Endodermal cell (in vitro differentiated cells): ENCODE data around the gene SPAG9. TPM values are rescaled to one million over a fixed set of nuclear protein-coding genes. Genes with fewer than 3 reads are reported as not detected.

ENCODE experiments used
- DNase-seq: peaks from one replicate; pipeline ENCODE4 v3.0.0-alpha.2; 2017
- H3K27ac ChIP-seq: 2 replicates; pipeline ENCODE4 v1.5.1; 2013; ENCODE audit warnings: mild to moderate bottlenecking, low read depth, low read length, moderate library complexity
- H3K27me3 ChIP-seq: 2 replicates; pipeline ENCODE4 v1.6.1; 2013; ENCODE audit warnings: mild to moderate bottlenecking, low read length, moderate library complexity; ENCODE audit not compliant: insufficient read depth, control insufficient read depth, poor library complexity, severe bottlenecking
- H3K36me3 ChIP-seq: 2 replicates; pipeline ENCODE4 v1.7.0; 2013; ENCODE audit warnings: mild to moderate bottlenecking, low read length, moderate library complexity; ENCODE audit not compliant: control insufficient read depth, insufficient read depth
- H3K4me1 ChIP-seq: one replicate; pipeline ENCODE4 v1.7.0; 2013; ENCODE audit warnings: low read length; ENCODE audit not compliant: control insufficient read depth, insufficient read depth
- H3K4me3 ChIP-seq: 2 replicates; pipeline ENCODE4 v1.5.1; 2013; ENCODE audit warnings: mild to moderate bottlenecking, low read length, moderate library complexity
- H3K9ac ChIP-seq: 2 replicates; pipeline ENCODE4 v1.6.1; 2013; ENCODE audit warnings: mild to moderate bottlenecking, low read length, moderate library complexity; ENCODE audit not compliant: poor library complexity, severe bottlenecking; ENCODE audit errors: extremely low read depth
- H3K9me3 ChIP-seq: 2 replicates; pipeline ENCODE4 v1.6.1; 2013; ENCODE audit warnings: mild to moderate bottlenecking, low read length, moderate library complexity; ENCODE audit not compliant: control insufficient read depth
- H3K27ac Mint-ChIP-seq: 2 replicates; pipeline ENCODE4 v1.8.0; 2020; ENCODE audit warnings: mixed read lengths
- H3K27me3 Mint-ChIP-seq: 2 replicates; pipeline ENCODE4 v1.8.0; 2021; ENCODE audit warnings: mild to moderate bottlenecking, mixed read lengths; ENCODE audit not compliant: insufficient read depth
- H3K36me3 Mint-ChIP-seq: 2 replicates; pipeline ENCODE4 v1.8.0; 2020; ENCODE audit warnings: low read depth, mixed read lengths
- H3K4me1 Mint-ChIP-seq: 2 replicates; pipeline ENCODE4 v1.8.0; 2020; ENCODE audit warnings: mixed read lengths
- H3K4me3 Mint-ChIP-seq: 2 replicates; pipeline ENCODE4 v1.8.0; 2020; ENCODE audit warnings: mild to moderate bottlenecking, moderate library complexity, mixed read lengths
- H3K9me3 Mint-ChIP-seq: 2 replicates; pipeline ENCODE4 v1.8.0; 2020; ENCODE audit warnings: mild to moderate bottlenecking, mixed read lengths
- CTCF ChIP-seq: fragments of 200-600 bp; sonication (generic); conservative IDR thresholded peaks from 2 replicates; pipeline ENCODE4 v1.5.0; 2021; ENCODE audit warnings: antibody characterized with exemption, mild to moderate bottlenecking
- WGBS, 2 experiments: methylation state at CpG; one replicate each; pipeline versions ENCODE4 v1.1.5 to v1.1.7; 2013; ENCODE audit warnings: missing lambda C conversion rate in 2 of 2, mixed read lengths in 1 of 2; ENCODE audit not compliant: insufficient coverage in 1 of 2, insufficient read length in 1 of 2; 5-methylcytosine and 5-hydroxymethylcytosine counted together
- total RNA-seq, 2 donors: library from RNA; stranded (reverse); fragmentation: NEBNext Ultra II Directional in 1 of 2; extraction: Animal tissue kit (Norgen Biotek cat#: 25700) in 1 of 2; gene quantifications; 2 replicates in 1 of 2; 3 replicates in 1 of 2; pipeline ENCODE4 v1.2.1, GENCODE V29; 2021

The SPAG9 gene
- total RNA-seq, 2 donors from 2014 or later = 64.8 to 77.7 TPM

GRCh38 chr17:50973557-50974494 is 146.8 kb downstream of the SPAG9 start:
- no peaks in the 10 kb centered on the region for H3K9me3 Mint-ChIP-seq
- no peak overlapping the region for H3K4me3 ChIP-seq
- 98 to 100% methylated on average over 2 to 7 of the region's 7 CpGs for WGBS, 2 experiments
- no peaks in the 10 kb centered on the region for H3K27me3 ChIP-seq
- H3K9ac ChIP-seq = no peak overlapping the region
- no peak overlapping the region for H3K27ac Mint-ChIP-seq
- no peaks in the 10 kb centered on the region for H3K27me3 Mint-ChIP-seq
- no peak overlapping the region for H3K27ac ChIP-seq
- no peaks in the 10 kb centered on the region for H3K4me1 ChIP-seq
- peaks cover 47% of the 10 kb centered on the region for H3K36me3 Mint-ChIP-seq
- H3K4me3 Mint-ChIP-seq = no peak overlapping the region
- H3K9me3 ChIP-seq = no peaks in the 10 kb centered on the region
- no peak for DNase-seq
- H3K4me1 Mint-ChIP-seq = no peaks in the 10 kb centered on the region
- H3K36me3 ChIP-seq = peaks cover 85% of the 10 kb centered on the region
- TF ChIP-seq CTCF = no peak

GRCh38 chr17:50972577-50972976 is 148.1 kb downstream of the SPAG9 start:
- H3K4me3 Mint-ChIP-seq = no peak overlapping the region
- H3K36me3 Mint-ChIP-seq = peaks cover 47% of the 10 kb centered on the region
- H3K36me3 ChIP-seq = peaks cover 79% of the 10 kb centered on the region
- peaks cover 4% of the 10 kb centered on the region for H3K4me1 Mint-ChIP-seq
- H3K27ac ChIP-seq = no peak overlapping the region
- no peaks in the 10 kb centered on the region for H3K4me1 ChIP-seq
- no peaks in the 10 kb centered on the region for H3K9me3 ChIP-seq
- no peaks in the 10 kb centered on the region for H3K27me3 ChIP-seq
- no peak for TF ChIP-seq CTCF
- no peaks in the 10 kb centered on the region for H3K27me3 Mint-ChIP-seq
- no peak overlapping the region for H3K27ac Mint-ChIP-seq
- no peaks in the 10 kb centered on the region for H3K9me3 Mint-ChIP-seq
- H3K4me3 ChIP-seq = no peak overlapping the region
- 95 to 100% methylated on average over 4 to 5 of the region's 5 CpGs for WGBS, 2 experiments
- no peak overlapping the region for H3K9ac ChIP-seq
- DNase-seq = no peak

- no peak for DNase-seq
- H3K4me3 ChIP-seq = no peak overlapping the region
- Mint-ChIP-seq H3K27me3 (no peaks in the 10 kb centered on the region), H3K4me3 (no peak overlapping the region), H3K27ac (peak overlapping the region; percentile 69), H3K9me3 (no peaks in the 10 kb centered on the region), H3K4me1 (peaks cover 4% of the 10 kb centered on the region), H3K36me3 (peaks cover 42% of the 10 kb centered on the region)
- peaks cover 79% of the 10 kb centered on the region for H3K36me3 ChIP-seq
- TF ChIP-seq CTCF = no peak
- no peak overlapping the region for H3K27ac ChIP-seq
- WGBS, 2 experiments = 83 to 91% methylated on average over 1 of the region's 1 CpG
- H3K9ac ChIP-seq = no peak overlapping the region
- no peaks in the 10 kb centered on the region for H3K27me3 ChIP-seq
- no peaks in the 10 kb centered on the region for H3K9me3 ChIP-seq
- no peaks in the 10 kb centered on the region for H3K4me1 ChIP-seq
Observed at GRCh38 chr17:50967795-50968194, 152.9 kb downstream of the SPAG9 start.
